Activated effector memory CD4-positive, alpha-beta T cell treated with Interleukin-2 at 50 U/mL for 16 hours (primary cell): ENCODE results near the gene CD69.
"Not testable (repeated sequence)": the region's sequence is repeated elsewhere in the genome, so short reads cannot be mapped to it uniquely, and the experiment has no call there.

ENCODE experiments used
- DNase-seq: peaks from one replicate; pipeline ENCODE4 v3.0.0-alpha.2; 2020

Gene CD69

DNA sequence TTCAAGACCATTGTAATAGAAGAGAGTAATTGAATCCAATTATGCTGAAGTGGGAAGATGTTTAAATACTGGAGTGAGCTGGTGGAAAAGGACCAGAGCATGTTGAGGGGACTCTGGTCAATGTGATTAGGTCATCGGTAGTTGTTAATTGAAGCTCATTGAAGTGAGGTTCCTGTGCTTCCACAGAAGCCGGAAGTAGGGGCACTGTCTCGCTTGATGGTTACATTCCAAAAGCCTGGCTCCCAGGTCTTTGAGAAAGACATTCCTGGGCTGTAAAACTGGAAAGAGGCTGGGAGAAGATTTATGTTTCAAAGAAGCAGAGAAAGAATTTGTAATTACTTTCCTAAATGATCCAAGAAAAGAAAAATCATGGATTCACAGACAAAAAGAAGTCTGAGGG is 15.5 kb downstream of the CD69 start:
- no peak for DNase-seq

DNA sequence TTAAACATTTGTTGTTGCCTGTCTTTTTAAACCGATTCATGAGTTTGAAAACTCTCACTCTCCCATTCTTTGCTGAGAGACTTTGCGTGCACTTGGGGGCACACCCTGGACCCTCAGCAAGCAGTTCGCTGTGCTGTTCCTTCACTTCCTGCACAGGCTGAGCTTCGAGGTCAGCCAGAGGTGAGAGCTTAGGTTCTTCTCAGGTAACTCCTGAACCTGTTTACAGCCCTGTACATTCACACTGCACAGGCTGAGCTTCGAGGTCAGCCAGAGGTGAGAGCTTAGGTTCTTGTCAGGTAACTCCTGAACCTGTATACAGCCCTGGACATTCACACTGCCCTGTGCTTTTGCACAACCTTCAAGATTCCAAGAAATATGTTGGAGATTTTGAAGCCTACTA is 18.0 kb downstream of the CD69 start:
- DNase-seq, result peak; percentile 57

DNA sequence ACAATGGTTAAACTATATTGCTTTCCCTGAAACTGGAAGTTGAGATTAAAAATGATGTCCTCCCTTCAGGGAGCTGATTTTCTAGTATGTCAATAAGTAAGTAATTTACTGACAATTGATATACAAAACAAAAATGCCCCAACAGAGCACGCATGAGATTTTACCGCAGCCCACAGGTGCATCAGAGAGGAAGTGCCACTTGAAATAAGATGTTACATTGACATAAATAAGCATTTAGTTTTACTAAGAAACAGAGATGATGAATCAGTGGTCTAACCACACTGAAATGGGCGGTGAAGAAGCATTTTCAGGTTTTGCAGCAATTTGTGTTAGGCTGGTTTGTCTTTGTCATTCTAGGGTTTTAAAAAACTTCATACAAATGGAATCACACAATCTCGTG is 19.0 kb downstream of the CD69 start:
- peak; percentile 64 for DNase-seq

DNA sequence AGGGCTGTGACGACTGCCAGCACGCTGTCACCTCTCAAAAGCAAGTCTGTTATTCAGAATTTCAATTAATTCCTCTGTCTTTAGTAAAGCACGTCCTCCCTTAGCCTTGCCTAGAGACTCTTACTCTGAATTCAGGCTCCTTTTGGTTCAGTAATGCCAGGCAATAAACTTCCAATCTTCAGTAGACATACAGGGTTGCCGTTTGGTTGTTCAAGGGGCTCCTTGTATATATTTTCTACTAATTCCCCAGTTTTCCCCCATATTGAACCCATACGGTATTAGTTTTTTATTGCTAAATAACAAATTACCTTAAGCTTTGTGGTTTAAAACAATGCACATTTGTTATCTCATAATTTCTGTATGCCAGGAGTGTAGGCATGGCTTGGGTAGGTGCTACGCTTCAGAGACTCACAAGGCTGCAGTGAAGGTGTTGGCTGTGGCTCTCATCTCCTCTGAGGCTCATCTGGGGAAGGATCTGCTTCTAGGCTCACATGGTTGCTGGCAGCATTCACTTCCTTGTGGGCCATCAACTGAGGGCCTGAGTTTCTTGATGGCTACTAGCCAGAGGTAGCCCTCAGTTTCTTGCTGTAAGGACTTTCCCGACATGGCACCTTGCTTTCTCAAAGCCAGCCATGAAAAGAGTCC is 20.5 kb downstream of the CD69 start:
- DNase-seq, result no peak

DNA sequence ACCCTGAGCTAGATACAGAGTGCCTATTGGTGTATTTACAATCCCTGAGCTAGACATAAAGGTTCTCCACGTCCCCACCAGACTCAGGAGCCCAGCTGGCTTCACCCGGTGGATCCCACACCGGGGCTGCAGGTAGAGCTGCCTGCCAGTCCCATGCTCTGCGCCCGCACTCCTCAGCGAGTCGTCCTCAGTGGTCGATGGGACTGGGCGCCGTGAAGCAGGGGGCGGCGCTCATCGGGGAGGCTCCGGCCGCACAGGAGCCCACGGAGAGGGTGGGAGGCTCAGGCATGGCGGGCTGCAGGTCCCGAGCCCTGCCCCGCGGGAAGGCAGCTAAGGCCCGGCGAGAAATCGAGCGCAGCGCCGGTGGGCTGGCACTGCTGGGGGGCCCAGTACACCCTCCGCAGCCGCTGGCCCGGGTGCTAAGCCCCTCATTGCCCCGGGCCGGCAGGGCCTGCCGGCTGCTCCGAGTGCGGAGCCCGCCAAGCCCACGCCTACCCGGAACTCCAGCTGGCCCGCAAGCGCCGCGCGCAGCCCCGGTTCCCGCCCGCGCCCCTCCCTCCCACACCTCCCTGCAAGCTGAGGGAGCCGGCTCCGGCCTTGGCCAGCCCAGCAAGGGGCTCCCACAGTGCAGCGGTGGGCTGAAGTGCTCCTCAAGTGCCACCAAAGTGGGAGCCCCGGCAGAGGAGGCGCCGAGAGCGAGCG is 21.1 kb downstream of the CD69 start:
- not testable (repeated sequence) for DNase-seq

DNA sequence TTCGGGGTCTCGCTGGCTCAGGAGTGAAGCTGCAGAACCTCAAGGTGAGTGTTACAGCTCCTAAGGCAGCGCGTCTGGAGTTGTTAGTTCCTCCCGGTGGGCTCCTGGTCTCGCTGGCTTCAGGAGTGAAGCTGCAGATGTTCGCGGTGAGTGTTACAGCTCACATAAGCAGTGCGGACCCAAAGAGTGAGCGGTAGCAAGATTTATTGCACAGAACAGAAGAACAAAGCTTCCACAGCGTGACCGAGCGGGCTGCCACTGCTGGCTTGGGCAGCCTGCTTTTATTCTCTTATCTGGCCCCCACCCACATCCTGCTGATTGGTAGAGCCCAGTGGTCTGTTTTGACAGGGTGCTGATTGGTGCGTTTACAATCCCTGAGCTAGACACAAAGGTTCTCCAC is 21.8 kb downstream of the CD69 start:
- DNase-seq, result not testable (repeated sequence)

DNA sequence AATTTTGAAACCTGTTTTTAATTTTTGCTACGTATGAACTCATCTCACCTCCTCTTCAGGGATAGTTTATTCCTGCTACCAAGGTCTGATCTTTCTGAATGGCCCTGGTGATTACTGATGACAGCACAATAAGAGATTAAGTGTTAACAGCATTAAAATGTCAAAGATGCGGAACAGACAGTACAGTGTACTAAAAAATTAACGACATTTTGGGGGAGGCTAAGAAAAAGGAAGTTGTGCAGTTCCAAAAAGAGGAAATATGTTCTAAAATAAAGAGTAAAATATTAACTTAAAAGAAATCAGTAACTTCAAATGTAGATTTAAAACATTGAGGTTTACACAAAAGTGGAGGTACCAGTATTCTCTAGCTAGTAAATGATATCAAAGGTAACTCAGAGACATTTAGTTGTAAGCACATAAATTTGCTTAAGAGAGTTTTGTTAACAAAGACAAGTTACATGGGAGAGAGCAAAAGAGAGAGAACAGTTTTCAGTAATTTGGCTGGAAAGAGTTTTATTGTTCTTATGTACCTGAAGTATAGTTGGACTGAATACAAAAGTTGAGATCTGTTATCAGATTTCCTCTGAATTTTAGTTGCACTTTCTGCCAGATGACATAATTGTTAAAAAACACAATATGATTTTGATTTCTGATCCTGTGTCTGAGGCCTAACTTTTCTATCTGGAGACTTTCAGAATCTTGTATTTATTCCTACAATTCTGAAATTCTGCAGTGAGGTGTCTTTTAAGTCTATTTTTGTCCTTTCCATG is 23.6 kb downstream of the CD69 start:
- DNase-seq, result no peak

DNA sequence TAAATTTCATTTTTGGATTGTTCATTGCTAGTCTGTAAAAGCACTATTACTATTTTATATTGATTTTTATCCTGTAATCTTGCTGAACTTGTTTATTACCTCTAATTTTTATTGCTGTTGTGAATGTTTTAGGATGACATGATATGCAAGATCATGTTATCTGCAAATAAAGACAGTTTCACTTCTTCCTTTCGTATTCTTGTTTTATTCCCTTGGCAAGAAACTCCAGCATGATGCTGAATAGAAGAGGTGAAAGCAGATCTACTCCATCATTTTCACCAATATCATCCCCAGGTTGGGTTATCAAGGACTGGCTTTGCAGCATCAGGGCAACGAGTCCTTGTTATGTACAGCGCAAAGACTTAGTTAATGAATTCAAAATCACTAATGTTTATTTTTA is 25.1 kb downstream of the CD69 start:
- no peak for DNase-seq

DNA sequence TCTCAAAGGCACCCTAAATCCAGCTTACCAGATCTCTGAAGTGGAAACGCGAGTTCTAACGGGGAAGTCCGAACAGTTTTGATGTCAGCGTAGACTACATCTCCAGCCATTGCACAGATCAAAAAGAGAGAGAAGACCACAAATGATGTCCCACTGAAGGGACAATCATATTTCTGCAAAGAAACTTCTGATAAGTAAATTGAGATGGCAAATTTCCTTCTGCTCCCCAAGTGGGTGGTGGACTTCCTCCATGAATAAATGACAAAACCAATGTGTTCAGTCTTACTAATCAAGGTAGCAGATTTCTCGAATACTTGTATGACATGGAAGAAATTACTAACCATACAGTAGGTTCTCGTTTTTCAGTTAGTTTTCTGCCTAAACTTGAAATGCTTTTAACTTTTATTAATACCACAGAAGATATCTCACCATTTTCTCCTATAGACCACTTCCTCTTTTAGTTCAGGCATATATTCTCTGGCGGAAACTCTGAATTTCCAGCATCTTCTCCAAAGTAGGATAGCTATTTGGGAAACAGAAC is 27.7 kb downstream of the CD69 start, which contains the start of gene CLECL1:
Gene CLECL1, minus strand, starts transcription at position 177 of the 541 bp plus-strand sequence.
- no peak for DNase-seq

DNA sequence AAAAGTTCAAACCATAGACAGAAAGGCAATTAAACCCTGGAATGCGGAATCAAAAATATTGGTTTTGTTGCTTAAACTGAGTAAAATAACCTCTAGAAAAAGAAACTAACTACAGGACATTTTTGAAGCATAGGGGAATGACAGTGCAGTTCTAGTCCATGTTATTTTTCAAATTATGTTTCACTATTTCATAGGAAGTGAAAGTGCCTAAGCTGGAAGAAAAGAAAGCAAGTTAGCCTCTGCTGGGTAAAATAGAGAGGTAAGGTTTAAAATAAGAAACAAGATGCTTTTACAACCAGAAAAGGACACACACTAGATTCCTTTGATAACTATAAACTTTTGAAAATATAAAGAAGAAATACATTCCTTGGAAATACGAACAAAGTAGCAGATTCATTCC is 28.9 kb downstream of the CD69 start:
- no peak for DNase-seq

DNA sequence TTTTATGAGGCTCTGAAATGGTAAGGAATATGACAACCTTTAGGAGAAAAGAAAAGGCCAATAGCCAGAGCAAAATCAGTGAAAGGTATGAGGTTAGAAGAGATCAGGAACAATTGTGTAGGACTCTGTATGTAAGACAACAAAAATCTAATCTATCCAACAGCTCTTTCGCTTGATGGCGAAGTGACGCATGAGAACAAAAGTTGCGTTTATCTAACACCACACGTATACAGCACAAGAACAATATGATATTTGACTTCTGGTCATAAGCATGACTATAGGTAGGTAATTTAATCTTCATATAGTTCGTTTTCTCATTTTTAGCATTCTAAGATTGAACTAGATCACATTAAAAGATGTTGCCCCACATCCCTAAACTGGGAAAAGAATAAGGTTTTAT is 29.3 kb downstream of the CD69 start:
- DNase-seq, result no peak

DNA sequence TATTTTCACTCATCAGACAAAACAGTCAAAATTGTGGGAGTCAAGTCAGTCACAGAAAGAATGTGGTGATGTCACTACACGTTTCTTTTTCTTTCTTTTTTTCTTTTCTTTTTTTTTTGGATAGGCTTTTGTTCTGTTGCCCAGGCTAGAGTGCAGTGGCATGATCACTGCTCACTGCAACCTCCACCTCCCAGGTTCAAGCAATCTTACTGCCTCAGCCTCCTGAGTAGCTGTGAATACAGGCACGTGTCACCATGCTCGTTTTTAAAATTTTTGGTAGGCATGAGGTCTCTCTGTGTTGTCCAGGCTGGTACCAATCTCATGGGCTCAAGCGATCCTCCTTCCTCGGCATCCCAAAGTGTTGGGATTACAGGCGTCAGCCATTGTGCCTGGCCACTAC is 30.1 kb downstream of the CD69 start:
- no peak for DNase-seq

DNA sequence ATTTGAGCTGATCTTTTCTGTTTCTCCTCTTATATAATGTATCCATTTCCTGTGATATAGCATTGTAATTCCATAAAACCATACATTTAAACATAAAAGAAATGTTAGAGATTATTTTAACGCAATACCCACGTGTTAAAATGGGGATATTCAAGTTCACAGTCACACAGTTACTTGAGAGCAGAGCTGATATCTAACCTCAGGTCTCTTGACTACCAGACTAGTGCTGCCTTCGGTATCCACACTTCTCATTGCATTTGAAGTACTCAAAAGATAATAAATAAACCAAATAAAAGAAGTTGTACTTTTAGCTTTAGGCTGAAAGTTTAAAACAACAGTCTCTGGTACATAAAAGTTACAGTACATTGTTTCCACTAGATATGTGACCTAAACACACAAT is 30.7 kb downstream of the CD69 start:
- DNase-seq, result no peak

DNA sequence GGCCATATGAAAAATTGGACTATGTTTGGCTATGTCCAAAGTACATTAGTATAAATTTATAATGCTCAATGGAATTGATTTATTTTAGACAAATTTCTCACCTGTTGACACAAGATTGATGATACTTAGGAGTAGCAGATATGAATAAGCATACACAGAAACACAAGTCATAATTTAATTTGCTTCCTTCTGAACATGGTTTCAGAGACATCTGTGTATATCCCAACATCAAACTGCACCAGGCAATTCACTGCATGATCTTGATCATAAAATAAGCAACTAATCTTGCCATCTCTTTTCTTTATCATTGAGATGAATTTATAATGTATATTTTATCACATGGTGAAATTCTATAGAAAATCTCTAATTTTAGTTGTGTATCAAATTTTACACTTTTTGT is 31.6 kb downstream of the CD69 start:
- DNase-seq, result no peak

DNA sequence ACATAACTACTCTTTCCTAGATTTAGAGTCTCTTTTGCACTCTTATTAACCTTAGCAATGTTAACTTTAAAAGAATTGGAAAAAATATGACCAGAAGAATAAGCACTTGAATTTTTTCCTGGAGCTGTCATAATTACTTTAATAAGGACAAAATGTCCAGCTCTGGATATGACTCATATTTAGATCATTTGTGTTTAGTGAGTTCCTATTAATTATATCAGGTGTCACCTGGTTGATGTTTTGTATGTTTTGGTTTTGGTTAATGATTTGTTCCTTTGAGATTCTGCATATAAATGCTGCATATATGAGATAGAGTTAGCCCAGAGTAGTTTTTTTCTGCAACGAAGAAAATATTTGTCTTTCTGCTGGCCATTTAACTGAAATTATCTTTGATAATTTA is 32.9 kb downstream of the CD69 start:
- no peak for DNase-seq

DNA sequence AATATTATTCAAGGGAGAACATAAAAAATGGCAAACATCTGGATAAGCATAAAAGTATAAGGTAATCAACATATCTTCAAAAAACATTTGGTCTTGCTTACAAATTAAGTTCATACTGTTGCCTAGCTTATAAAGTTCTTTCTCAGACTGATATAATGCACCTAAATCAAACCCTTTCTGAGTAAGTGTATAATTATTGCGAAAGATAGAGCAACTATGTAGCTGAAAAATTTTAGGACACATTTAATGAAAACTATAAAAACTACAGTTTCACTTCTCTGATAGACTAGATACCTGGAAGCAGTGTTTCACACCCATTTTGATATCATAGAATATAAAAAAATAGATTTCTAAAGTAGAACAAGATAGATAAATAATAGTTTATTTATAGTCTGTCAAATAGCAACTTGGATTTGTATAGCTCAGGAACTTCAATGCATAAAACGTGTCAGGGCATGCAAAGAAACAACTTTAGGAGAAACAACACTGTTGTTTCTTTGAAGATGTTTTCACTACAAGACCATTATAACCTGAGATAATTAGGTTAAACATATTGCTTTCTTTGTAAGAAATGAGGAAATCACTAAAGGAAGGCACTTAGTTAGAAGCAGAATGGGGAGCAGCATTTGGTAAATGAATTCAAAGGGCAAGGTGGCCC is 35.4 kb downstream of the CD69 start:
- DNase-seq, result no peak

DNA sequence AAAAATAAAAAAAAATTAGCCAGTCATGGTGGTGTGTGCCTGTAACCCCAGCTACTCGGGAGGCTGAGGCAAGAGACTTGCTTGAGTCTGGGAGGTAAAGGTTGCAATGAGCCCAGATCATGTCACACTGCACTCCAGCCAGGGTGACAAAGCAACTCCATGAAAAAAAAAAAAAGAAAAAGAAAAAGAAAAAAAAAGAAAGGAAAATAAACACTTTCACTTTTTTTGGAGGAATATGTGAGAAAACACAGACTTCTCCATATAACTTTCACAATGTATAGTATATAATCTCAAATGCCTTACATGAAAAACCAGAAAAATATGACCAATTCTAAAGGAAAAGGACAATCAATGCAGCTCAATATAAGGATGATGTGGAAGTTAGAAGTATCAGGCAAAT is 36.7 kb downstream of the CD69 start:
- no peak for DNase-seq

DNA sequence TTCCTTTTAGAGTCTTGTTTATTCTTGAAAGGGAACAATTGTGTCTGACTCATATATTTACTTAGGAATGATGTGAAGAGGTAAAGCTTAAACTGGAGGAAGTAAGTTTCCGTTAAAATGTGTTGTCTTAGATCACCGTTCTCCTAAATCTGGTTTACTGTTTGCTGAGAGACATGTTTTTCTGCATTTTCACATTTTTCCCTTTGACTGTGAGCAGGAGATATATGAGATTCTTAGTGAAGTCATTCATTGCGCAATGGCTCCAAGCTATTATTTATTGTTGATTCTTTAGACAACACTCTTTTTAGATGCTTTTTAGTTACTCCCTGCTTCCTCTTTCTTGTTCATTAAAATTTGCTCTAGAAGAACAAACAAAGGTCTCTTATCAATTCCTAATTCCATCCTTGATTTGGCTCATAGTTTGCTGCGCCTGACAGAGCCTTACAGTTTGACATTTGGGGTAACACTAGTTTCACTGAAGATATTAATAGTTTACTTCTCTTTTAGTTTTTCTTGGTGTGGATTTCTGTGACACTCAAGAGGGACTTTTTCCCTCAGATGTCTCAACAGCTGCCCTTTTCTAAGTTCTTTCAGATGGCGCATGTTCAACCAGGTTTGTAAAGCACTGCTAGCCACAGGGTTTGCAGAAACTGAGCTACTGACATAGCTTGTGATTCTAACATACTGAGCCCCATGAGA is 39.2 kb downstream of the CD69 start:
- DNase-seq, result no peak

DNA sequence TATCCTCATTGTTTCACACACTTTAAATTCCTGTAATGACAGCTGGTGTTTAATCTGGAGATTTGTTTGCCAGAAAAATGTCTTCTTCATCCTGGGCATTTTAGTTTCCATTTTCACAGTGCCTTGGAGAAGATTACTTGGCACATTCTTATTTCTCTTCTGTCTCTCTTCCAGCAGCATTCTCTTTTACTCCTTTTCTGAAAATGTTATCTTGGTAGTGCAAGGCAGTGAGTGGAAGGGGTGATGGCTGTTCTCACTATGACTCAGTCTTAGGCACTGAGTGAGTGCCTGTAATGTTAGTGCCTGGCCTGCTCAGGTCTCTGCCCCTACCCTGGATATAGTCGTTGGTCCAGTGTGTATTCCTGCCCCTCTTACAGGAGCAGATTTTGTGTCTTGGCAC is 40.9 kb downstream of the CD69 start:
- DNase-seq, result no peak

DNA sequence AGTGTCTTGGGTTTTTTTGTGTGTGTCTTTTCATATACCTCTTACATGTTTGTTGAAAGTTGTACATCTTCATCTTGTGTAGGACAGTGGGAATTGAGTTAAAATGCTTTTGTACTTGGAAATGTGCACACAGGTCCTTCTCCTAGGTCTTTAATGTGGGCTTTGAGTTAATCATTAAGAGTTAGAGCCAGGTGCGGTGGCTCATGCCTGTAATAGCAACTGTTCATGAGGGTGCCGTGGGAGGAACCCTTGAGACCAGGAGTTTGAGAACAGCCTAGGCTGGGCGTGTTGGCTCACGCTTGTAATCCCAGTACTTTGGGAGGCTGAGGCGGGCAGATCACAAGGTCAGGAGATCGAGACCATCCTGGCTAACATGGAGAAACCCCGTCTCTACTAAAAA is 41.7 kb downstream of the CD69 start:
- DNase-seq, result no peak

DNA sequence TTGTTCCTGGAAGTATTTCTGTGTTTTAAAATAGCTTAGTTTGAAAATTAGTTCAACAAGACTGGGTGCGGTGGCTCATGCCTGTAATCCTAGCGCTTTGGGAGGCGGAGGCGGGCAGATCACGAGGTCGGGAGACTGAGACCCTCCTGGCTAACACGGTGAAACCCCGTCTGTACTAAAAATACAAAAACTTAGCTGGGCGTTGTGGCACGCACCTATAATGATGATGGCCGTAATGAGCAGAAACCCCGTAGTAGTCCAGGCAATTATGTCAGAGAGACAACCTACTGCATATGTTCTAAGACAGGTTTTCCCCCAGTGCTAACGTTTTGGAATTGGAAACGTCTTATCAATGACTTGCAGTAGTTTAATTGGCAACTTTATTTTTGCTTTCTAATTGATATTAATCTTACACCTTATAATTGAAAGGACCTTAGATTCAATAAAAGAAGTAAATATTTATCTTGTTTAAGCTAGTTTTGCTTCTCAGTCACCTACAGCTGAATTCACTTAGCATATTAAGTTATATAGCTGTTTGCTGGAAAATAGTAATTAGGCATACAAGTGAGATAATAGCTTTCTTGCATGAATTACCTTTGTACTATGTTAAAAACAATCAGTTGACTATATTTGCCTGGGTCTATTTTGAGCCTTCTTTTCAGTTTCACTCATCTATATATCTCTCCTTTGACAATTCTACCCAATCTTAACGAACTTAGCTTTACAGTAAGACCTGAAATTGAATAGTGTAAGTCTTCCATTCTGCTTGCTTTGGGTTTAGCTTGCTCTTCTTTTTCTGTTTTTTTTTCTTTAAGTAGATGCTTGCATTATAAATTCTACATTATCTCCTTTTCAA is 43.4 kb downstream of the CD69 start:
- DNase-seq, result no peak
